HG03135 (cell line): ENCODE data around the gene RAB26.

Experiments used
- ATAC-seq: cut with Tn5 transposase; IDR thresholded peaks from one replicate; pipeline ENCODE4 v1.9.1; 2021; ENCODE audit warnings: mild to moderate bottlenecking, moderate library complexity; ENCODE audit not compliant: unreplicated experiment

Gene RAB26

GRCh38 chr16:2159175-2159838 lies 10.9 kb downstream of the RAB26 start:
- no peak for ATAC-seq

DNA sequence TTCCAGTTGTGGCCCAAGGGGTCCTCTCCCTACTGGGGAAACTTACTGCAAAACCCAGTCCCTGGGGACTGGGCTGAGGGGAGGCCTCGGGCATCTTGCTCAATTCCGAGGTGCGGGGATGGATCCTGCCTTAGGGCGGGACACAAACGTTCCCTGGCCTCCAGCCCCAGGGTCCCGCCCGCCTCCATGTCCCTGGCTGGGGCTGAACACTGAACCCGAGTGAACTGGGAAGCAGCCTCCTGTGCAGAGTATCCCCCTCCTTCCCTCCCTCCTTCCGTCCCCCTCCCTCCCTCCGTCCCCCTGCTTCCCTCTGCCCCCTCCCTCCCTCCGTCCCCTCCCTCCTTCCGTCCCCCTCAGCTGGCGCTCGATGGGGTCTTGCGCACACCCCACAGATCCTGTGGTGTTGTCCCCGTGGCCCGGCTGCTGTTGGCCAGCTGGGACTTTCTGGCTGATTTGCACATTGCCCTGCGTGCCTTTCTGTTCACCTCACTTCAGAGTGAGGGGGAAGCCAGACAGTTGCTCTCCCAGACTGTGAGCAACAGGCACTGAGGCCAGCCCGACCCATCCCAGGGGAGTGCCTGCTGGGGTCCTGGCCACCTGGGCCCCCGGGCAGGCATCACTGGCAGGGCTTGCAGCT lies 12.6 kb downstream of the RAB26 start:
- ATAC-seq: no peak

- ATAC-seq: no peak
Observed at GRCh38 chr16:2161911-2162310, 13.5 kb downstream of the RAB26 start.

GRCh38 chr16:2162676-2163118 lies 14.3 kb downstream of the RAB26 start:
- no peak for ATAC-seq

- ATAC-seq: no peak
Observed at GRCh38 chr16:2163211-2163881, 14.9 kb downstream of the RAB26 start.

DNA sequence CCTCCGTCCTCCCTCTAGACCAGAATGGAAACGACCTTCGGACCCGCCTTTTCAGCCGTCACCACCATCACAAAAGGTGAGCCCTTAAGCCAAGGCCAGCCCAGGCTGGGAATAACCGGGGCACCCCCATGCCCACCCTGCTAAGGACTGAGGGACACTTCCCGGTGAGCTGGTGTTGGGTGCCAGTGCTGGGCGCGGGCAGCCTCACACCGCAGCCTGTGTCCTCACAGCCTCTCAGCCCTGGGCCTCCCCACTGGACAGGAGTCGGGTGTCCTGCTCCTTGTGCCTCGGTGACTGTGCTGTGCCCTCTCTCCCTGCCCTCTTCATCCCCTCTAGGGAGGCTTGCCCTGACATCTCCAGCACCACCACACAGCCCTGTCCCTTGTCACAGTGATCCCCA lies 17.4 kb downstream of the RAB26 start:
- ATAC-seq: no peak

GRCh38 chr16:2166263-2167067 lies 18.0 kb downstream of the RAB26 start:
- ATAC-seq: no peak

GRCh38 chr16:2167068-2167638 lies 18.7 kb downstream of the RAB26 start:
- ATAC-seq: no peak

DNA sequence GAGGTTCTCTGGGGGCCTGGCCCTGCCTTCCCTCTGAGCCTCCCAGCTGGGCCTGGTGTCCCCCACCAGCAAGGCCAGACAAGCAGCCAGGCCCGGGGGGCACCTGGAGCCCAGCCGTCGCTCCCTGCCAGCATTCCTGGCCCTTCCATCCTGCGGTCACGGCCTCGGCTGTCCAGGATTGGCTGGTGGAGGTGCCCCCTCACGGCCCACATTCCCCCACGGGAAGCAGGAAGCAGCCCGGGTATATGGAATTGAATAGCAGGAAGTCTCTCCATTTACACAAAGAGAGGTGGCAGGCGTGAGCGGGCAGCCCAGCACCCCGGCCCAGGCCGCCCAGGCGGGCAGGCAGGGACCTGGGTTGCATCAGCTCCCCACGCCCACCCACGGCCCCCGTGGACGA lies 21.7 kb downstream of the RAB26 start:
- ATAC-seq: no peak

DNA sequence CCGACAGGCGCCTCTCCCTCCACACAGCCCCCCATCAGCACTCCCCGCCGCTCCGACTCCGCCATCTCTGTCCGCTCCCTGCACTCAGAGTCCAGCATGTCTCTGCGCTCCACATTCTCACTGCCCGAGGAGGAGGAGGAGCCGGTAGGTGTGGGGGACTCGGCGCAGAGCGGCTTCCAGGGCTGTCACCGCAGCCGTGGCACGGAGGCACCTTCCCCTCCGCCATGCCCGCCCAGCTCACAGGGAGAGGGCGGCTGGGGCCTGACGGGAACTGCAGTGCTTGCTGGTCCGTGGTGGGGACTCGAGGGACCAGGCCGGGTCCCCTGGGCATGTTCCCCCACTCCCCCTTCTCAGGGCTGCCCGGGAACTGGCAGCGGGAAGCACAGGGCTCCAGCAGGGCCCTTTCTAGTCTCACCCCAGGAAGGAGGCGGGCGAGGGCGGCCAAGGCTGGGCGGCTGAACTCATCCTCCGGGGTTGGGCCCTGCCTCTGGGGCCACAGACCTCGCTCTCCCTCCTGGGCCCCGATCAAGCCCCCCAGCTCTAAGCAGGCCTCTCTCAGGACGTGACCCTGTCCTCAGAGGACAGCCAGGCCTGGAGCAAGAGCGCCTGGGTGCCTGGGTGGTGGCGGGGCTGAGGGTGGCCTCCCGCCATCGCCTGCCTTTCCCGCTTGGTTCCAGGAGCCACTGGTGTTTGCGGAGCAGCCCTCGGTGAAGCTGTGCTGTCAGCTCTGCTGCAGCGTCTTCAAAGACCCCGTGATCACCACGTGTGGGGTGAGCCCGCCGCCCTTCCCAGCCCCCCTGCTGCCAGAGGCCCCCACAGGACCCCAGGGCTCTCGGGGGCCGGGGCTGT lies 22.4 kb downstream of the RAB26 start:
- no peak for ATAC-seq

DNA sequence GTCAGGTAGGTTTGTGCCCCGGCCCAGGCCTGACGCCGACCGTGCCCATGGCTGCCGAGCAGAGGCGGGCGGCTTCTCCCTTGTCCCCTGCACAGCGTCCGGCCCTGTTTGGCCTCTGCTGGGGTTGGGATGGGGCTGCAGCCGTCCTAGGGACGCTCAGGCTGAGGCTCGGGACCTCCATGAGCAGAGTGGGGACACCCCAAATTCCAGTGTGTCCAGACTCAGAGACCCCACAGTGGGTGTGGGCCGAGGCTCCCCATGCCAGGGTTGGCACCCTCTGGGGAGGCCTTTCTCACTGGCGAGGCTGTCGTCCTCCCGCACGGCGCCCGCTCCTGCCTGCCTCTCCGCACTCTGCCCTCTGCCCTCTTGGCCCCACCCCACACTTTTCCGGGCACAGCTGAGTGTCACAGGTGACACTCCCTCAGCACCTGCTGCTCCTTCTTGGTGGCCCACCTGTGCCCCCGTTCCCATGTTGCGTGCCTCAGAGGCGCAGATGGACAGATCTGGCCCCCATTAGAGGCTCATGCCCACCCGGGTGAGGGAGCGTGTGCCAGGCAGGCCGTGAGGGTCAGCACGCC lies 23.3 kb downstream of the RAB26 start:
- no peak for ATAC-seq

DNA sequence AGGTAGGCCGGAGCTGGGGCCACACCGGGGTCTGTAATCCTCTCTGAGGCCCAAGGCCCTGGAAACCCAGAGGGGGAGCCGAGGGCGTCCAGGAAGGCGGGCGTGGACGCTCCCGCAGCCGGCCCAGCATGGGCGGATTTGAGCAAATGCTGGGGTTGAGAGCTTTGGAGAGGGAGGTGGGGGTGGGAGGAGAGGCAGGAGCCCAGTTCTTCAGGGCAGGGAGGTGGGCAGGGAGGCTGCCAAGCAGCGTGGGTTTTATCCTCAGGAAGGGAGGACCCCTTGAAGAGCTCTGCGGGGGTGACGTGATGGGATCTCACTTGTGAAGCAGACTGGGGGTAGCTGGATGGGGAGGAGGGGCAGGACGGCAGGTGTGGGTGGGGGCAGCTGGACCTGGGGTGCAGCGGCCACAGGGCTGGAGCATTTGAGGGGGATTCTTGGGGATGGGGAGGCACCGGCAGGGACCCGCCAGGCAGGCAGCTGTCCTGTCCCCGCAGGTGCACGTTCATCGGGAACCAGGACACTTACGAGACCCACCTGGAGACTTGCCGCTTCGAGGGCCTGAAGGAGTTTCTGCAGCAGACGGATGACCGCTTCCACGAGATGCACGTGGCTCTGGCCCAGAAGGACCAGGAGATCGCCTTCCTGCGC lies 24.4 kb downstream of the RAB26 start:
- no peak for ATAC-seq

GRCh38 chr16:2173366-2173765 lies 24.9 kb downstream of the RAB26 start:
- no peak for ATAC-seq

GRCh38 chr16:2173916-2174315 lies 25.5 kb downstream of the RAB26 start:
- ATAC-seq: no peak

DNA sequence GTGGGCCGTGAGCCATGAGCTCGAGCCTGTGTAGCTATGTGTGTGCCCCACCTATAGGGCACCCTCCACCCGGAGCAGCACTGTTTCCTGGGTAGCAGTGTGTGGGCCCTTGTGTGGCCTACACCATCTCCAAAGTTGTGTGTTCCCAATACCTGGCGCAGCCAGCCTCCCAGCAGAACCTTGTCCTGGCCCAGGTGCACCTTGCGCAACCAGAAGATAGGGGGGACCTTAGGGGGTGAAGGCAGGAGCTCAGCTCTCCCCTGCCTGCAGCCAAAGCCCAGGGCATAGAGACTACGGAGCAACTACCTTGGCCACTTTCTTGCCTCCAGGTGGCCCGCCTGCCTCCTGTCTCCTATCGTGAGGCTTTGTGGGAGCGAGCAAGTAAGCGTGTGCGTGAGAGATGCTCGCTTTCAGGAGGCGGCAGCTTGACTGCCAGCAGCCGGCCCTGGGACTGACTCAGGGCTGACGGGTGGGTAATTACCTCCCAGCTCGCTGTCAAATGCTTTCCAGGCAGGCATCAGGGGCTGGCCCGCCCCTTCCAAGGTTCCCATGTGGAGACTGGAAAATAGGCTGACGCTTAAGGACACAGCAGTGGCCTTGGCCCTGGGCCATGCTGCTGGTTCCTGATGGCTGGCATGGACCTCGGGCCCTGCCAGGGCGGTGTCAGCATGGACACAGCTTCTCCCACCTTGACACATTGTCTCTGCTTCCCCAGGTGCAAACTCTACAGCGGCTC lies 26.1 kb downstream of the RAB26 start:
- ATAC-seq: no peak

DNA sequence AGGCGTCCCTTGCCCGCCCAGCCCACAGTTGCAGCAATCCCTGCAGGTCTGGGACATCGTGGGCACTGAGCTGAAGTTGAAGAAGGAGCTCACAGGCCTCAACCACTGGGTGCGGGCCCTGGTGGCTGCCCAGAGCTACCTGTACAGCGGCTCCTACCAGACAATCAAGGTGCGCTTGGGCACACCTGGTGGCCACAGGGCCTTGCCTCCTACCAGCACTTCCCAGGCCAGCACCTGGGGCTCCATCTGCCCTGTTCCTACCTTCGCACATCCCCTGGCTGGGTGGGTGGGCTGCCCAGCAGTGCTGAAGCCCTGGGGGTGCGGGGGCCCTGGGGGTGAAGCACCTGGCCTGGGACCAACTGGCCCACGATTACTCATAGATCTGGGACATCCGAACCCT lies 27.0 kb downstream of the RAB26 start:
- no peak for ATAC-seq

GRCh38 chr16:2176047-2176446 lies 27.6 kb downstream of the RAB26 start:
- no peak for ATAC-seq

DNA sequence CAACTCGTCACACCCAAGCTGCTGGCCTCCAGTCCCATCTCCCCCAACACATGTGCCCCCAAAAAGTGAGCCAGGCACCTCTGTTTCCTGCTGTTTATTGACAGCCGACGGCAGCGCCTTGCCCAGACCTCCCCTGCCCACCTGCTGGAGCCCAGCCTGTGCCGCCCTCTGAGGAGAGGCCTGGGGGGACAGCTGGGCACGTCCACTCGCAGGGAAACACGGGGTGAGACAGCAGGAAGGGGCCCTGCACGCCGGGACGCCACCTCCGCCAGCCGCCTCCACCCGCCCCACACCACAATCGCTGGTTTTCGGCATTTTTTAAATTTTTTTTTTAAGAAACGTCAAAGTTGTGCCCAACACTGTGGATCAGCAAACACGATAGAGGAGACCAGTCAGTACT lies 28.7 kb downstream of the RAB26 start:
- ATAC-seq: no peak

GRCh38 chr16:2177561-2177960 lies 29.1 kb downstream of the RAB26 start:
- no peak for ATAC-seq
